ENCODE results near the gene PCDH18. TPM values are rescaled to one million over a fixed set of nuclear protein-coding genes. Genes with fewer than 3 reads are reported as not detected.

PCDH18 gene
- total and polyA plus RNA-seq, 12 donors: 2.3 to 7.4 (median 3.8) TPM

- TF ChIP-seq, protein P1, sequence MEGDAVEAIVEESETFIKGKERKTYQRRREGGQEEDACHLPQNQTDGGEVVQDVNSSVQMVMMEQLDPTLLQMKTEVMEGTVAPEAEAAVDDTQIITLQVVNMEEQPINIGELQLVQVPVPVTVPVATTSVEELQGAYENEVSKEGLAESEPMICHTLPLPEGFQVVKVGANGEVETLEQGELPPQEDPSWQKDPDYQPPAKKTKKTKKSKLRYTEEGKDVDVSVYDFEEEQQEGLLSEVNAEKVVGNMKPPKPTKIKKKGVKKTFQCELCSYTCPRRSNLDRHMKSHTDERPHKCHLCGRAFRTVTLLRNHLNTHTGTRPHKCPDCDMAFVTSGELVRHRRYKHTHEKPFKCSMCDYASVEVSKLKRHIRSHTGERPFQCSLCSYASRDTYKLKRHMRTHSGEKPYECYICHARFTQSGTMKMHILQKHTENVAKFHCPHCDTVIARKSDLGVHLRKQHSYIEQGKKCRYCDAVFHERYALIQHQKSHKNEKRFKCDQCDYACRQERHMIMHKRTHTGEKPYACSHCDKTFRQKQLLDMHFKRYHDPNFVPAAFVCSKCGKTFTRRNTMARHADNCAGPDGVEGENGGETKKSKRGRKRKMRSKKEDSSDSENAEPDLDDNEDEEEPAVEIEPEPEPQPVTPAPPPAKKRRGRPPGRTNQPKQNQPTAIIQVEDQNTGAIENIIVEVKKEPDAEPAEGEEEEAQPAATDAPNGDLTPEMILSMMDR (IDR thresholded peaks at IDR 0.05): no peak
- 64 to 89% methylated on average over 2 of the region's 2 CpGs for WGBS, 2 donors
- ATAC-seq (no peak), DNase-seq (no peak)
- Histone ChIP-seq H3K9me3 (peaks cover 0 to 11% (median 0%) of the 10 kb centered on the region in 11 donors), H3K4me1 (peaks cover 0 to 14% (median 0%) of the 10 kb centered on the region in 9 donors), H3K27ac (no peak overlapping the region), H3K27me3 (no peaks in the 10 kb centered on the region), H3K36me3 (no peaks in the 10 kb centered on the region), H3K4me3 (no peak overlapping the region)
- intact Hi-C loops (cut with DNase I): no loop called here
Observed at GRCh38 chr4:137471895-137472294, 60.4 kb downstream of the PCDH18 start.

DNA sequence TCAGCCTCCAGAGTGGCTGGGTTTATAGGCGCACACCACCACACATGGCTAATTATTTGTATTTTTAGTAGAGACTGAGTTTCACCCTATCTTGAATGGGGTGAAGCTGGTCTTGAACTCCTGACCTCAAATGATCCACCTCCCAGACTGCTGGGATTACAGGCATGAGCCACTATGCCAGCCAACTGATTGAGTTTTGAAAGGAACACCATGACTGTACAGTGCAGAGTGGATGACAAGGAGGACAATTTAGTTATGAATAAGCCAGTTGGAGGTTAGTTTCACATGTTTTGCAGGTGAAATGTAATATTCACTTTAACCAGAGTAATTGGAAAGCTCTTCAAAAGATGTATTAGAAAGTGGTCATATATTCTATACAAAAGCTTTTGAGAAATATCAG is 60.8 kb downstream of the PCDH18 start:
- Histone ChIP-seq H3K4me3 (no peak overlapping the region), H3K9me3 (peaks cover 0 to 11% (median 4%) of the 10 kb centered on the region in 11 donors), H3K4me1 (peaks cover 0 to 14% (median 0%) of the 10 kb centered on the region in 9 donors), H3K36me3 (no peaks in the 10 kb centered on the region), H3K27me3 (no peaks in the 10 kb centered on the region), H3K27ac (no peak overlapping the region)
- no peak for DNase-seq
- intact Hi-C loops (cut with DNase I): no loop called here
- 88 to 100% methylated on average over 1 of the region's 1 CpG for whole genome bisulfite sequencing, 2 donors
- ATAC-seq: no peak
- TF ChIP-seq, protein P1 (IDR thresholded peaks at IDR 0.05): no peak

DNA sequence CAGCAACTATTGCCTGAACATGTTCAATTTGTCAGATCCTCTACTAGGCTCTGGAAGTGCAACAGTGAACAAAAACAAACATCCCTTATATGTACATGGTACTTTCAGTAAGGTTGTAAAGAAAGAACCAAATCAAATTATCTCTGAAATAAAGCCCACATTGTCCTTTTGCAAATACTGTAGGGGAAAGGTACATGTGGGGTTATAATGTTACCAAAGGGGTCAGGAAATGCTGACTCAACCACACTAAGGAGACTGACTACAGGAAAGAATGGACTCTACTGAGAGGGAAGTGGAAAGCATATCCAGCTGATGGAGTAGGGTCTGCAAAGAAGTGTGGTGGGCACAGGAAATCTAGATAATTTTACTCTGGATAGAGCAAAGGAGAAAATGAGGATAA is 61.5 kb downstream of the PCDH18 start:
- no peaks in the 10 kb centered on the region for H3K27me3 ChIP-seq
- DNase-seq (no peak), ATAC-seq (no peak)
- TF ChIP-seq, protein P1 (IDR thresholded peaks at IDR 0.05): no peak
- peaks cover 0 to 11% (median 5%) of the 10 kb centered on the region in 11 donors for H3K9me3 ChIP-seq
- H3K36me3 ChIP-seq: no peaks in the 10 kb centered on the region
- peaks cover 0 to 14% (median 0%) of the 10 kb centered on the region in 9 donors for H3K4me1 ChIP-seq
- H3K4me3 ChIP-seq: no peak overlapping the region
- intact Hi-C loops (cut with DNase I): no loop called here
- H3K27ac ChIP-seq: no peak overlapping the region
